Measurements from ENCODE around the gene COX7A2L.

Gene COX7A2L

GRCh38 chr2:42333579-42333978 is 27.4 kb downstream of the COX7A2L start:
- Histone ChIP-seq H3K4me1 (ENCODE audit: insufficient read depth, insufficient read length) (no peaks in the 10 kb centered on the region), H3K9ac (ENCODE audit: insufficient read length, low read depth) (no peak overlapping the region), H3K4me3 (ENCODE audit: insufficient read length, low read depth) (no peak overlapping the region), H3K36me3 (ENCODE audit: insufficient read depth, insufficient read length, low read length) (peaks cover 68% of the 10 kb centered on the region), H3K27me3 (ENCODE audit: insufficient read depth, insufficient read length) (no peaks in the 10 kb centered on the region), H3K9me3 (ENCODE audit: insufficient read depth, low read length) (no peaks in the 10 kb centered on the region)
- no peak for DNase-seq (ENCODE audit: low read depth, low spot score)
- TF ChIP-seq SUZ12 (IDR thresholded peaks at IDR 0.05; ENCODE audit: extremely low read depth, insufficient read depth, insufficient read length) (no peak), YY1 (IDR thresholded peaks at IDR 0.05; ENCODE audit: insufficient read depth, insufficient read length) (no peak), ZNF274 (IDR thresholded peaks at IDR 0.05; ENCODE audit: low read depth, low read length) (no peak)

GRCh38 chr2:42332575-42332974 is 28.4 kb downstream of the COX7A2L start:
- H3K4me3 ChIP-seq (ENCODE audit: insufficient read length, low read depth) = no peak overlapping the region
- H3K27me3 ChIP-seq (ENCODE audit: insufficient read depth, insufficient read length) = no peaks in the 10 kb centered on the region
- TF ChIP-seq SUZ12 (IDR thresholded peaks at IDR 0.05; ENCODE audit: extremely low read depth, insufficient read depth, insufficient read length) (no peak), ZNF274 (IDR thresholded peaks at IDR 0.05; ENCODE audit: low read depth, low read length) (no peak), YY1 (IDR thresholded peaks at IDR 0.05; ENCODE audit: insufficient read depth, insufficient read length) (no peak)
- no peaks in the 10 kb centered on the region for H3K4me1 ChIP-seq (ENCODE audit: insufficient read depth, insufficient read length)
- DNase-seq (ENCODE audit: low read depth, low spot score) = no peak
- H3K9me3 ChIP-seq (ENCODE audit: insufficient read depth, low read length) = no peaks in the 10 kb centered on the region
- H3K9ac ChIP-seq (ENCODE audit: insufficient read length, low read depth) = no peak overlapping the region
- H3K36me3 ChIP-seq (ENCODE audit: insufficient read depth, insufficient read length, low read length) = peaks cover 61% of the 10 kb centered on the region

- H3K9ac ChIP-seq (ENCODE audit: insufficient read length, low read depth) = no peak overlapping the region
- no peak for TF ChIP-seq ZNF274 (IDR thresholded peaks at IDR 0.05; ENCODE audit: low read depth, low read length)
- TF ChIP-seq YY1 (IDR thresholded peaks at IDR 0.05; ENCODE audit: insufficient read depth, insufficient read length) = no peak
- TF ChIP-seq SUZ12 (IDR thresholded peaks at IDR 0.05; ENCODE audit: extremely low read depth, insufficient read depth, insufficient read length) = no peak
- peaks cover 63% of the 10 kb centered on the region for H3K36me3 ChIP-seq (ENCODE audit: insufficient read depth, insufficient read length, low read length)
- no peaks in the 10 kb centered on the region for H3K4me1 ChIP-seq (ENCODE audit: insufficient read depth, insufficient read length)
- no peak overlapping the region for H3K4me3 ChIP-seq (ENCODE audit: insufficient read length, low read depth)
- H3K27me3 ChIP-seq (ENCODE audit: insufficient read depth, insufficient read length) = no peaks in the 10 kb centered on the region
- DNase-seq (ENCODE audit: low read depth, low spot score) = no peak
- H3K9me3 ChIP-seq (ENCODE audit: insufficient read depth, low read length) = no peaks in the 10 kb centered on the region
These were observed 29.3 kb downstream of the COX7A2L start for GRCh38 chr2:42331569-42332284.

- Histone ChIP-seq H3K9ac (ENCODE audit: insufficient read length, low read depth) (no peak overlapping the region), H3K4me1 (ENCODE audit: insufficient read depth, insufficient read length) (no peaks in the 10 kb centered on the region), H3K27me3 (ENCODE audit: insufficient read depth, insufficient read length) (no peaks in the 10 kb centered on the region), H3K9me3 (ENCODE audit: insufficient read depth, low read length) (no peaks in the 10 kb centered on the region), H3K36me3 (ENCODE audit: insufficient read depth, insufficient read length, low read length) (peaks cover 56% of the 10 kb centered on the region), H3K4me3 (ENCODE audit: insufficient read length, low read depth) (no peak overlapping the region)
- DNase-seq (ENCODE audit: low read depth, low spot score) = no peak
- TF ChIP-seq ZNF274 (IDR thresholded peaks at IDR 0.05; ENCODE audit: low read depth, low read length) (no peak), YY1 (IDR thresholded peaks at IDR 0.05; ENCODE audit: insufficient read depth, insufficient read length) (no peak), SUZ12 (IDR thresholded peaks at IDR 0.05; ENCODE audit: extremely low read depth, insufficient read depth, insufficient read length) (no peak)
These were observed 31.3 kb downstream of the COX7A2L start for GRCh38 chr2:42329736-42330135.

GRCh38 chr2:42328923-42329322 is 32.1 kb downstream of the COX7A2L start:
- TF ChIP-seq ZNF274 (IDR thresholded peaks at IDR 0.05; ENCODE audit: low read depth, low read length) (no peak), SUZ12 (IDR thresholded peaks at IDR 0.05; ENCODE audit: extremely low read depth, insufficient read depth, insufficient read length) (no peak), YY1 (IDR thresholded peaks at IDR 0.05; ENCODE audit: insufficient read depth, insufficient read length) (no peak)
- no peak overlapping the region for H3K4me3 ChIP-seq (ENCODE audit: insufficient read length, low read depth)
- DNase-seq (ENCODE audit: low read depth, low spot score) = no peak
- no peak overlapping the region for H3K9ac ChIP-seq (ENCODE audit: insufficient read length, low read depth)
- H3K36me3 ChIP-seq (ENCODE audit: insufficient read depth, insufficient read length, low read length) = peaks cover 55% of the 10 kb centered on the region
- no peaks in the 10 kb centered on the region for H3K9me3 ChIP-seq (ENCODE audit: insufficient read depth, low read length)
- no peaks in the 10 kb centered on the region for H3K27me3 ChIP-seq (ENCODE audit: insufficient read depth, insufficient read length)
- H3K4me1 ChIP-seq (ENCODE audit: insufficient read depth, insufficient read length) = no peaks in the 10 kb centered on the region

GRCh38 chr2:42328148-42328833 is 32.7 kb downstream of the COX7A2L start:
- H3K36me3 ChIP-seq (ENCODE audit: insufficient read depth, insufficient read length, low read length) = peaks cover 49% of the 10 kb centered on the region
- H3K9me3 ChIP-seq (ENCODE audit: insufficient read depth, low read length) = no peaks in the 10 kb centered on the region
- TF ChIP-seq SUZ12 (IDR thresholded peaks at IDR 0.05; ENCODE audit: extremely low read depth, insufficient read depth, insufficient read length) (no peak), ZNF274 (IDR thresholded peaks at IDR 0.05; ENCODE audit: low read depth, low read length) (no peak), YY1 (IDR thresholded peaks at IDR 0.05; ENCODE audit: insufficient read depth, insufficient read length) (no peak)
- no peaks in the 10 kb centered on the region for H3K27me3 ChIP-seq (ENCODE audit: insufficient read depth, insufficient read length)
- H3K4me1 ChIP-seq (ENCODE audit: insufficient read depth, insufficient read length) = no peaks in the 10 kb centered on the region
- no peak overlapping the region for H3K4me3 ChIP-seq (ENCODE audit: insufficient read length, low read depth)
- DNase-seq (ENCODE audit: low read depth, low spot score) = no peak
- H3K9ac ChIP-seq (ENCODE audit: insufficient read length, low read depth) = no peak overlapping the region

- Histone ChIP-seq H3K4me3 (ENCODE audit: insufficient read length, low read depth) (no peak overlapping the region), H3K36me3 (ENCODE audit: insufficient read depth, insufficient read length, low read length) (peaks cover 40% of the 10 kb centered on the region), H3K9ac (ENCODE audit: insufficient read length, low read depth) (no peak overlapping the region), H3K27me3 (ENCODE audit: insufficient read depth, insufficient read length) (no peaks in the 10 kb centered on the region), H3K9me3 (ENCODE audit: insufficient read depth, low read length) (no peaks in the 10 kb centered on the region), H3K4me1 (ENCODE audit: insufficient read depth, insufficient read length) (no peaks in the 10 kb centered on the region)
- no peak for DNase-seq (ENCODE audit: low read depth, low spot score)
- no peak for TF ChIP-seq ZNF274 (IDR thresholded peaks at IDR 0.05; ENCODE audit: low read depth, low read length)
- no peak for TF ChIP-seq YY1 (IDR thresholded peaks at IDR 0.05; ENCODE audit: insufficient read depth, insufficient read length)
- no peak for TF ChIP-seq SUZ12 (IDR thresholded peaks at IDR 0.05; ENCODE audit: extremely low read depth, insufficient read depth, insufficient read length)
These were observed 33.9 kb downstream of the COX7A2L start for GRCh38 chr2:42327125-42327524.

Data from NT2/D1 (cell line).